SU-DHL-6 (cell line): ENCODE measurements around the gene CD300A.

Experiments
- H2AFZ ChIP-seq: fragments of 200-600 bp; sonication (generic); 2 replicates; pipeline ENCODE4 v1.6.1; 2014; ENCODE audit warnings: low read depth, mild to moderate bottlenecking, moderate library complexity, mixed read lengths, antibody characterized with exemption, low read length; ENCODE audit not compliant: severe bottlenecking
- H3F3A ChIP-seq: fragments of 200-600 bp; shearing (Covaris generic); 2 replicates; pipeline ENCODE4 v1.6.0; 2016; ENCODE audit warnings: antibody characterized with exemption, mild to moderate bottlenecking; ENCODE audit not compliant: insufficient read depth
- H3K27ac ChIP-seq: fragments of 200-600 bp; sonication (generic); 2 replicates; pipeline ENCODE4 v1.5.1; 2016; ENCODE audit warnings: low read depth, mild to moderate bottlenecking, low read length, moderate library complexity, mixed read lengths
- H3K27me3 ChIP-seq: fragments of 200-600 bp; sonication (generic), shearing (Covaris generic); 2 replicates; pipeline ENCODE4 v1.6.0; 2014; ENCODE audit warnings: mild to moderate bottlenecking, low read length
- H3K36me3 ChIP-seq: fragments of 200-600 bp; sonication (generic); 2 replicates; pipeline ENCODE4 v1.6.1; 2014; ENCODE audit warnings: mild to moderate bottlenecking, low read length, mixed read lengths
- H3K4me2 ChIP-seq: fragments of 300-600, 200-600 bp; shearing (Covaris generic), sonication (generic); 2 replicates; pipeline ENCODE4 v1.6.0; 2014; ENCODE audit warnings: low read length, low read depth, mild to moderate bottlenecking; ENCODE audit not compliant: poor library complexity, severe bottlenecking
- H3K4me3 ChIP-seq: fragments of 200-600 bp; sonication (generic); 2 replicates; pipeline ENCODE4 v1.5.1; 2014; ENCODE audit warnings: antibody characterized with exemption, low read length, mild to moderate bottlenecking, mixed read lengths; ENCODE audit not compliant: insufficient read depth, poor library complexity, severe bottlenecking
- H3K79me2 ChIP-seq: fragments of 200-600 bp; sonication (generic); 2 replicates; pipeline ENCODE4 v1.6.1; 2014; ENCODE audit warnings: mild to moderate bottlenecking, low read length, moderate library complexity; ENCODE audit not compliant: insufficient read depth
- H3K9ac ChIP-seq: fragments of 200-600 bp; sonication (generic); 2 replicates; pipeline ENCODE4 v1.7.0; 2014; ENCODE audit warnings: mild to moderate bottlenecking, low read length
- H3K9me2 ChIP-seq: fragments of 200-600 bp; sonication (generic); replicated peaks from 2 replicates; pipeline ENCODE4 v1.6.1; 2014; ENCODE audit warnings: low read length; ENCODE audit not compliant: insufficient read depth
- H3K9me3 ChIP-seq: fragments of 200-600 bp; sonication (generic); 2 replicates; pipeline ENCODE4 v1.6.1; 2014; ENCODE audit warnings: low read length, mixed read lengths; ENCODE audit not compliant: insufficient read depth
- H4K20me1 ChIP-seq: fragments of 200-600 bp; sonication (generic); 2 replicates; pipeline ENCODE4 v1.6.1; 2014; ENCODE audit warnings: low read depth, mild to moderate bottlenecking, antibody characterized with exemption, low read length, moderate library complexity, mixed read lengths
- CTCF ChIP-seq: fragments of 200-600 bp; sonication (generic); IDR thresholded peaks from one replicate; pipeline ENCODE4 v1.5.1; 2017; ENCODE audit warnings: antibody characterized with exemption, mild to moderate bottlenecking, low read length, moderate library complexity; ENCODE audit not compliant: insufficient read depth, poor library complexity, severe bottlenecking
- EZH2phosphoT487 ChIP-seq: fragments of 200-600 bp; sonication (generic), shearing (Covaris generic); conservative IDR thresholded peaks from 2 replicates; pipeline ENCODE4 v1.6.1; 2018; ENCODE audit warnings: mild to moderate bottlenecking, antibody characterized with exemption, low read length, moderate library complexity, mixed read lengths

CD300A gene

GRCh38 chr17:74480290-74480689, 13.9 kb downstream of the CD300A start:
- H2AFZ ChIP-seq, result no peak overlapping the region
- no peaks in the 10 kb centered on the region for H3F3A ChIP-seq

DNA sequence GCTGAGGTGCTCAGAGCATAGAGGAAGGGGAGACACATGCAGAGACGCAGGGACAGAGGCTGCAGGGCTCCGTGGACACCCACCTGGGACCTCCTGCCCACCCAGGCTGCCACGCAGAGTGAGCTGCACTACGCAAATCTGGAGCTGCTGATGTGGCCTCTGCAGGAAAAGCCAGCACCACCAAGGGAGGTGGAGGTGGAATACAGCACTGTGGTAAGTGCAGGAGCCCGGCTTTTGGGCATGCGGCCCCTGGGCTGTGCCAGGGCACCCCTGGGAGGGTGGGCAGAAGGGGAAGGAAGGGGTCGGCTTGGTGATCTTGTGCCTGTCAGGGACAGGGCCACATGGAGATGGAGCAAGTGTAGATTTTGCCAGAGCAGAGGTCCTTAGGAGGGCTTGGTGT, 15.2 kb downstream of the CD300A start:
- TF ChIP-seq EZH2phosphoT487 (no peak), CTCF (no peak)
- Histone ChIP-seq H3F3A (no peaks in the 10 kb centered on the region), H3K9me3 (no peaks in the 10 kb centered on the region), H3K9ac (no peak overlapping the region), H3K36me3 (no peaks in the 10 kb centered on the region), H2AFZ (no peak overlapping the region), H3K4me3 (no peak overlapping the region), H3K27me3 (no peaks in the 10 kb centered on the region), H3K79me2 (no peaks in the 10 kb centered on the region), H3K27ac (no peak overlapping the region), H3K9me2 (no peaks in the 10 kb centered on the region), H3K4me2 (no peak overlapping the region), H4K20me1 (no peaks in the 10 kb centered on the region)

More at GRCh38 chr17:74480290-74480689, 13.9 kb downstream of the CD300A start:
- Histone ChIP-seq H3K36me3 (no peaks in the 10 kb centered on the region), H3K4me3 (no peak overlapping the region), H4K20me1 (no peaks in the 10 kb centered on the region), H3K9me2 (no peaks in the 10 kb centered on the region), H3K9ac (no peak overlapping the region), H3K79me2 (no peaks in the 10 kb centered on the region), H3K27me3 (no peaks in the 10 kb centered on the region), H3K27ac (no peak overlapping the region), H3K4me2 (no peak overlapping the region), H3K9me3 (no peaks in the 10 kb centered on the region)
- TF ChIP-seq EZH2phosphoT487 (no peak), CTCF (no peak)

DNA sequence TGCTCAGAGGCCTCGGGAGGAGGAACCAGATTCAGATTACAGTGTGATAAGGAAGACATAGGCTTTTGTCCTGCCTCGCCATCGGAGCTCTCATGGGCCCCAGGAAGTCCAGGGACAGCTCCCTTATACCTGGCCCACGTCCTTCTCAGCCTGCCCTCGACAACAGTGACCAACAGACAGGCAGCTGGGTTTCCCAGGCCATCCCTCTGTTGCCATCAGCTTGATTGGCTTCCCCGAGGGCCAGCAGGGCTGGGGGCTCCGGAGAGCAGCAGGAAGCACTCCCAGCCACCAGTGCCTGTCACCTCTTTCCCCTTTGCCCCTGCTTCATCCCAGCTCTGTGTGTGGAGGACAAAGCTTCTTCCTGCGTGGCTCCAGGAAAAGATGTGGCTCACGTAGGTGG, 17.6 kb downstream of the CD300A start:
- no peak overlapping the region for H3K4me2 ChIP-seq
- H3K79me2 ChIP-seq, result no peaks in the 10 kb centered on the region
- no peak overlapping the region for H3K4me3 ChIP-seq
- no peak overlapping the region for H3K27ac ChIP-seq
- no peaks in the 10 kb centered on the region for H4K20me1 ChIP-seq
- H3K9me3 ChIP-seq, result no peaks in the 10 kb centered on the region
- TF ChIP-seq EZH2phosphoT487, result no peak
- TF ChIP-seq CTCF, result no peak
- H2AFZ ChIP-seq, result no peak overlapping the region
- H3F3A ChIP-seq, result no peaks in the 10 kb centered on the region
- H3K9me2 ChIP-seq, result no peaks in the 10 kb centered on the region
- no peak overlapping the region for H3K9ac ChIP-seq
- no peaks in the 10 kb centered on the region for H3K36me3 ChIP-seq
- H3K27me3 ChIP-seq, result no peaks in the 10 kb centered on the region
